H1 (cell line): ENCODE results near the gene APMAP. TPM values are rescaled to one million over a fixed set of nuclear protein-coding genes. Genes with fewer than 3 reads are reported as not detected.

Experiments
- CTCF ChIA-PET: fragments of 300-600 bp; sonication (Branson Sonifier 250); formaldehyde crosslinking; loops from one replicate; lab custom pipeline; 2021; ENCODE audit not compliant: partially characterized antibody; lab: Charles Lee
- POLR2A ChIA-PET: fragments of 300-600 bp; sonication (Branson Sonifier 250); formaldehyde crosslinking; loops from one replicate; lab custom pipeline; 2021; ENCODE audit warnings: inconsistent platforms; ENCODE audit not compliant: partially characterized antibody; lab: Charles Lee
- DNase-seq, 2 experiments: peaks; one replicate each; pipeline versions ENCODE4 v3.0.0 to v3.0.0-alpha.2; 2010 to 2022; ENCODE audit warnings: low spot score in 2 of 2, low read depth in 1 of 2, mixed read lengths in 1 of 2
- FAIRE-seq: peaks from 2 replicates; lab custom pipeline; 2011; peaks lifted over from hg19 to GRCh38; lab: Jason Lieb, UNC
- H2AFZ ChIP-seq: 2 replicates; pipeline ENCODE4 v1.8.1; 2012; ENCODE audit warnings: low read length, inconsistent platforms
- H2AK5ac ChIP-seq: 2 replicates; pipeline ENCODE4 v1.6.1; 2013; ENCODE audit warnings: low read depth, low read length
- H2BK120ac ChIP-seq: replicated peaks from 2 replicates; pipeline ENCODE3; 2013; ENCODE audit warnings: low read depth, low read length, inconsistent platforms
- H2BK12ac ChIP-seq: 2 replicates; pipeline ENCODE4 v1.6.1; 2013; ENCODE audit warnings: low read depth, low read length
- H2BK15ac ChIP-seq: 2 replicates; pipeline ENCODE4 v1.6.1; 2013; ENCODE audit warnings: low read length
- H2BK20ac ChIP-seq: 2 replicates; pipeline ENCODE4 v1.6.1; 2013; ENCODE audit warnings: low read length
- H2BK5ac ChIP-seq: 2 replicates; pipeline ENCODE4 v1.6.1; 2013; ENCODE audit warnings: low read depth, low read length
- H3K14ac ChIP-seq: 2 replicates; pipeline ENCODE4 v1.6.1; 2013; ENCODE audit warnings: inconsistent platforms; ENCODE audit not compliant: insufficient read length
- H3K18ac ChIP-seq: 2 replicates; pipeline ENCODE4 v1.6.1; 2013; ENCODE audit warnings: low read length; ENCODE audit errors: extremely low read depth
- H3K23ac ChIP-seq: 2 replicates; pipeline ENCODE4 v1.6.1; 2013; ENCODE audit warnings: inconsistent platforms; ENCODE audit not compliant: insufficient read length
- H3K23me2 ChIP-seq: 2 replicates; pipeline ENCODE4 v1.6.1; 2013; ENCODE audit warnings: low read depth, low read length
- H3K27ac ChIP-seq: 2 replicates; pipeline ENCODE4 v1.6.1; 2011; ENCODE audit warnings: low read depth, low read length, inconsistent platforms
- H3K27me3 ChIP-seq, 4 experiments: replicated peaks in 1 of 4; 1 replicate in 1 of 4; 2 replicates in 3 of 4; pipeline versions ENCODE4 v1.6.1 to v1.8.1; 2011 to 2013; ENCODE audit warnings: low read length in 3 of 4, mild to moderate bottlenecking in 3 of 4, inconsistent platforms in 2 of 4, mixed read lengths in 2 of 4, moderate library complexity in 1 of 4; ENCODE audit not compliant: control insufficient read depth in 3 of 4, insufficient read depth in 3 of 4; ENCODE audit errors: extremely low read depth in 1 of 4
- H3K36me3 ChIP-seq, 4 experiments: 2 replicates each; pipeline versions ENCODE4 v1.6.1 to v1.8.1; 2011 to 2013; ENCODE audit warnings: mild to moderate bottlenecking in 4 of 4, low read length in 3 of 4, moderate library complexity in 2 of 4, control low read depth in 1 of 4, inconsistent platforms in 1 of 4; ENCODE audit not compliant: insufficient read depth in 4 of 4, control insufficient read depth in 2 of 4
- H3K4ac ChIP-seq: replicated peaks from 2 replicates; pipeline ENCODE3; 2013; ENCODE audit warnings: low read length, low read depth, mixed read lengths, inconsistent platforms; ENCODE audit not compliant: insufficient read length
- H3K4me1 ChIP-seq, 4 experiments: replicated peaks in 1 of 4; 1 replicate in 1 of 4; 2 replicates in 3 of 4; pipeline versions ENCODE4 v1.6.1 to v1.8.1; 2011 to 2013; ENCODE audit warnings: low read length in 3 of 4, inconsistent platforms in 2 of 4, mixed read lengths in 1 of 4; ENCODE audit not compliant: insufficient read depth in 4 of 4, control insufficient read depth in 3 of 4
- H3K4me2 ChIP-seq, 2 experiments: 2 replicates each; pipeline versions ENCODE4 v1.6.1 to v1.8.1; 2011 to 2013; ENCODE audit warnings: low read depth in 2 of 2, low read length in 2 of 2, control low read depth in 1 of 2, inconsistent platforms in 1 of 2, mild to moderate bottlenecking in 1 of 2; ENCODE audit not compliant: insufficient read depth in 1 of 2
- H3K4me3 ChIP-seq, 4 experiments: fragments of 200-600, 300-600 bp in 1 of 4; sonication (generic), shearing (Covaris generic), sonication (Bioruptor Twin) in 1 of 4; 2 replicates each; pipeline versions ENCODE4 v1.5.1 to v1.8.1; 2011 to 2016; ENCODE audit warnings: low read length in 4 of 4, low read depth in 3 of 4, control low read depth in 2 of 4, inconsistent platforms in 2 of 4, mild to moderate bottlenecking in 2 of 4, mixed read lengths in 1 of 4, moderate library complexity in 1 of 4; ENCODE audit not compliant: insufficient read depth in 2 of 4; ENCODE audit errors: extremely low read depth in 1 of 4
- H3K56ac ChIP-seq: replicated peaks from 2 replicates; pipeline ENCODE3; 2013; ENCODE audit warnings: low read depth, mild to moderate bottlenecking, mixed read lengths, low read length, inconsistent platforms; ENCODE audit not compliant: insufficient read length
- H3K79me1 ChIP-seq: 2 replicates; pipeline ENCODE4 v1.6.1; 2013; ENCODE audit warnings: low read depth, low read length, control low read depth
- H3K79me2 ChIP-seq, 2 experiments: 2 replicates each; pipeline versions ENCODE4 v1.6.1 to v1.8.1; 2012 to 2013; ENCODE audit warnings: low read length in 2 of 2, mild to moderate bottlenecking in 2 of 2, inconsistent platforms in 1 of 2; ENCODE audit not compliant: insufficient read depth in 2 of 2, control insufficient read depth in 1 of 2
- H3K9ac ChIP-seq, 4 experiments: replicated peaks in 1 of 4; 1 replicate in 1 of 4; 2 replicates in 3 of 4; pipeline versions ENCODE4 v1.6.1 to v1.8.1; 2011 to 2013; ENCODE audit warnings: low read depth in 3 of 4, low read length in 3 of 4, control low read depth in 2 of 4, mild to moderate bottlenecking in 2 of 4, moderate library complexity in 2 of 4, inconsistent platforms in 1 of 4; ENCODE audit errors: extremely low read depth in 1 of 4
- H3K9me3 ChIP-seq, 2 experiments: 2 replicates each; pipeline versions ENCODE4 v1.6.1 to v1.8.1; 2012 to 2013; ENCODE audit warnings: mild to moderate bottlenecking in 2 of 2, moderate library complexity in 2 of 2, control low read depth in 1 of 2, inconsistent platforms in 1 of 2, low read depth in 1 of 2, low read length in 1 of 2, mixed read lengths in 1 of 2; ENCODE audit not compliant: insufficient read depth in 2 of 2
- H4K20me1 ChIP-seq, 2 experiments: replicated peaks in 1 of 2; 2 replicates each; pipeline versions ENCODE3 to v1.8.1; 2011 to 2013; ENCODE audit warnings: inconsistent platforms in 2 of 2, low read length in 2 of 2, mild to moderate bottlenecking in 1 of 2; ENCODE audit not compliant: insufficient read depth in 2 of 2, control insufficient read depth in 1 of 2
- H4K5ac ChIP-seq: 2 replicates; pipeline ENCODE4 v1.6.1; 2013; ENCODE audit warnings: low read length, low read depth, mixed read lengths, inconsistent platforms; ENCODE audit not compliant: insufficient read length
- H4K8ac ChIP-seq: 2 replicates; pipeline ENCODE4 v1.8.0; 2013; ENCODE audit warnings: mild to moderate bottlenecking, moderate library complexity, low read length, inconsistent platforms; ENCODE audit not compliant: insufficient read depth; ENCODE audit errors: extremely low read depth
- H4K91ac ChIP-seq: replicated peaks from 2 replicates; pipeline ENCODE3; 2013; ENCODE audit warnings: low read length, mixed read lengths, inconsistent platforms; ENCODE audit not compliant: insufficient read length
- ASH2L ChIP-seq: fragments of 200-600, 300-600 bp; sonication (generic); IDR thresholded peaks from one replicate; pipeline ENCODE4 v1.7.1; 2017; ENCODE audit warnings: low read length
- BACH1 ChIP-seq: IDR thresholded peaks from 2 replicates; pipeline ENCODE4 v1.6.1; 2012; ENCODE audit warnings: low read length, improper control_type of control experiment
- BRCA1 ChIP-seq: IDR thresholded peaks from 2 replicates; pipeline ENCODE4 v1.6.1; 2012; ENCODE audit warnings: low read depth, low read length, improper control_type of control experiment
- CBX5 ChIP-seq: fragments of 300-800, 300-1000 bp; sonication (generic); IDR thresholded peaks from 2 replicates; pipeline ENCODE4 v1.7.1; 2016; ENCODE audit warnings: antibody characterized with exemption, low read length, low read depth
- CREB1 ChIP-seq: IDR thresholded peaks from 2 replicates; pipeline ENCODE4 v1.6.1; 2012; ENCODE audit warnings: inconsistent platforms
- CTBP2 ChIP-seq: IDR thresholded peaks from 2 replicates; pipeline ENCODE4 v1.7.0; 2011; ENCODE audit warnings: borderline replicate concordance, mild to moderate bottlenecking, moderate library complexity, mixed read lengths, low read length; ENCODE audit not compliant: insufficient read depth, insufficient read length
- KDM4A ChIP-seq: IDR thresholded peaks from one replicate; pipeline ENCODE4 v1.7.1; 2012; ENCODE audit warnings: low read depth, mild to moderate bottlenecking, moderate library complexity, low read length, inconsistent platforms; ENCODE audit not compliant: severe bottlenecking
- POLR2AphosphoS5 ChIP-seq: IDR thresholded peaks from 2 replicates; pipeline ENCODE4 v1.6.1; 2011; ENCODE audit warnings: low read depth, low read length
- RBBP5 ChIP-seq: IDR thresholded peaks from 2 replicates; pipeline ENCODE4 v1.7.1; 2012; ENCODE audit warnings: low read depth, mild to moderate bottlenecking, inconsistent platforms, low read length, moderate library complexity, borderline replicate concordance
- RFX5 ChIP-seq: IDR thresholded peaks from 2 replicates; pipeline ENCODE4 v1.6.1; 2011; ENCODE audit warnings: low read depth, low read length, improper control_type of control experiment, borderline replicate concordance
- RNF2 ChIP-seq: fragments of 200-900, 300-1000 bp; sonication (generic); IDR thresholded peaks from 2 replicates; pipeline ENCODE4 v1.7.1; 2016; ENCODE audit warnings: borderline replicate concordance, low read depth, mild to moderate bottlenecking, antibody characterized with exemption, low read length; ENCODE audit not compliant: poor library complexity, severe bottlenecking; ENCODE audit errors: missing control alignments
- SAP30 ChIP-seq: fragments of 300-600 bp; sonication (generic); IDR thresholded peaks from 2 replicates; pipeline ENCODE4 v1.7.1; 2012; ENCODE audit warnings: low read length, moderate library complexity, mild to moderate bottlenecking, inconsistent platforms; ENCODE audit not compliant: insufficient read depth, insufficient replicate concordance
- SP1 ChIP-seq: IDR thresholded peaks from 2 replicates; pipeline ENCODE4 v1.6.1; 2011; ENCODE audit warnings: low read depth, low read length
- SP4 ChIP-seq: IDR thresholded peaks from 2 replicates; pipeline ENCODE4 v1.6.1; 2012; ENCODE audit warnings: low read length, inconsistent platforms
- SRF ChIP-seq: IDR thresholded peaks from 2 replicates; pipeline ENCODE4 v1.6.1; 2011; ENCODE audit warnings: mild to moderate bottlenecking, low read depth, low read length, moderate library complexity
- WGBS, 2 experiments: shearing (Covaris generic) in 1 of 2; methylation state at CpG; one replicate each; pipeline versions ENCODE4 v1.1.6 to v1.1.7; 2013 to 2015; ENCODE audit warnings: low lambda C conversion rate in 2 of 2, mixed read lengths in 2 of 2, inconsistent platforms in 1 of 2, low coverage in 1 of 2, missing lambda C conversion rate in 1 of 2; ENCODE audit not compliant: insufficient replicate concordance in 2 of 2, insufficient coverage in 1 of 2, insufficient read length in 1 of 2; ENCODE audit errors: extremely low coverage in 1 of 2, missing lambda C conversion rate in 1 of 2; 5-methylcytosine and 5-hydroxymethylcytosine counted together
- polyA plus RNA-seq, 7 experiments: library from polyadenylated mRNA; depleted of rRNA in 3 of 7; stranded (reverse) in 5 of 7; unstranded in 2 of 7; fragments of >200 nt in 5 of 7; fragments of 200-250 nt in 2 of 7; gene quantifications; 1 replicate in 5 of 7; 2 replicates in 1 of 7; 4 replicates in 1 of 7; pipeline versions ENCODE4 v1.2.1 to v1.2.3, GENCODE V29; 2011 to 2013; ENCODE audit warnings: missing spikeins in 2 of 7, mixed read lengths in 2 of 7
- total RNA-seq: library from RNA; stranded (reverse); fragmentation: NEBNext Ultra II Directional; extraction: Animal tissue kit (Norgen Biotek cat#: 25700); gene quantifications from 2 replicates; pipeline ENCODE4 v1.2.1, GENCODE V29; 2021

Gene APMAP
- total and polyA plus RNA-seq, 2 of the 8 experiments (the other 6 are each of a cell fraction or from before 2014, with no cell fraction given), result 31.3 to 66.0 TPM

DNA sequence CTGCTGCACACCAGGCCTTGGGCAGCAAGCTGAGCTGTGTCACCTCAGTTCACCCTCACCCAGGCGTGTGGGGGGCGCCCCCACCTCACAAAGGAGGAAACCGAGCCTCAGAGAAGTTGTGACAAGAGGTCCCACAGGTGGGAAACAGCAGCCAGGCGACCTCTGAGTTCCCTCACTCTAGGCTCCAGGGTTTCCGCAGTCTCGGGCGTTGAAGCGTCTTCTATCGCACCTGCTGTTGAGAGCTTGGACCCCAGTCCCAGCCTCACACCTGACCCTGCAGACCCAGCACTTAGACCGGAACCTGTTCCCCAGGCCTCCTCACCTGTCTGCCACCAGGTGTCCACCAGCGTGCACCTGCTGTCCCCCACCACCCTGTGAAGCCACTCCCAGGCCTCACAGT lies 22.3 kb upstream of the APMAP start:
- Histone ChIP-seq H3K36me3 (no peaks in the 10 kb centered on the region), H3K9me3 (no peaks in the 10 kb centered on the region)
- TF ChIP-seq RFX5 (no peak), BACH1 (no peak), SP4 (no peak), CBX5 (no peak), RBBP5 (no peak), SP1 (no peak), CTBP2 (no peak), SRF (no peak), POLR2AphosphoS5 (no peak), KDM4A (no peak), RNF2 (no peak), ASH2L (no peak), BRCA1 (no peak), SAP30 (no peak), CREB1 (no peak)

More for the DNA sequence above, 22.3 kb upstream of the APMAP start:
- Histone ChIP-seq H3K4ac (no peak overlapping the region), H3K18ac (no peak overlapping the region), H3K56ac (no peak overlapping the region), H2BK20ac (no peak overlapping the region), H3K27me3 (no peaks in the 10 kb centered on the region), H4K8ac (no peak overlapping the region; the same call in 1 of the 2 replicates), H3K27ac (no peak overlapping the region), H4K91ac (peak overlapping the region; percentile 49), H3K79me2 (no peaks in the 10 kb centered on the region), H3K23me2 (no peaks in the 10 kb centered on the region; the same call in 1 of the 2 replicates), H3K9ac (no peak overlapping the region), H3K4me1 (peaks cover 0 to 7% (median 6%) of the 10 kb centered on the region in 4 experiments; a peak in 4 of 7 replicates), H3K4me2 (no peak overlapping the region), H3K23ac (no peak overlapping the region), H2AK5ac (no peak overlapping the region), H3K4me3 (no peak overlapping the region), H2BK5ac (no peak overlapping the region), H2AFZ (no peak overlapping the region), H2BK15ac (no peak overlapping the region), H3K79me1 (no peaks in the 10 kb centered on the region), H4K5ac (no peak overlapping the region), H4K20me1 (no peaks in the 10 kb centered on the region), H2BK120ac (no peak overlapping the region), H2BK12ac (no peak overlapping the region), H3K14ac (no peak overlapping the region)
- DNase-seq (no peak), FAIRE-seq (no peak)
- POLR2A ChIA-PET, result no interaction called here
- 92% methylated on average over 11 of the region's 11 CpGs; no CpG with 5 or more reads in 1 of the 2 experiments for WGBS, 2 experiments
- CTCF ChIA-PET, result interaction anchor here (1.2 to 1.7 kb wide), 2 partner anchors 48 to 50 kb away, joined by 4 to 5 read pairs; no protein-coding TSS in a partner anchor
